Activated naive CD8-positive, alpha-beta T cell treated with anti-CD3 and anti-CD28 coated beads, Interleukin-2, amount 10 ng/mL, durations not matched to agents 7 days and 5 days (primary cell): ENCODE results near the gene SHC1. TPM values are rescaled to one million over a fixed set of nuclear protein-coding genes. Genes with fewer than 3 reads are reported as not detected.

Experiments
- ATAC-seq: fragments of 150-1000 bp; cut with Tn5 transposase; one replicate; pipeline ENCODE4 v1.10.0; 2021; ENCODE audit warnings: low read depth, moderate library complexity
- POLR2A ChIA-PET: fragments of 350-600 bp; sonication (Branson Sonifier 250); formaldehyde crosslinking; loops from one replicate; lab custom pipeline; 2021; ENCODE audit warnings: antibody characterized with exemption; lab: Charles Lee
- DNase-seq: peaks from one replicate; pipeline ENCODE4 v3.0.0; 2021
- H3K27ac Mint-ChIP-seq: one replicate; pipeline ENCODE4 v1.8.0; 2022; ENCODE audit warnings: mild to moderate bottlenecking, mixed read lengths
- H3K27me3 Mint-ChIP-seq: one replicate; pipeline ENCODE4 v1.8.0; 2022; ENCODE audit warnings: mild to moderate bottlenecking, moderate library complexity, mixed read lengths
- H3K36me3 Mint-ChIP-seq: one replicate; pipeline ENCODE4 v1.8.0; 2021; ENCODE audit warnings: mild to moderate bottlenecking, mixed read lengths
- H3K4me1 Mint-ChIP-seq: one replicate; pipeline ENCODE4 v1.8.0; 2021; ENCODE audit warnings: mixed read lengths
- H3K4me3 Mint-ChIP-seq: one replicate; pipeline ENCODE4 v1.8.0; 2022; ENCODE audit warnings: mild to moderate bottlenecking, moderate library complexity, mixed read lengths
- H3K9me3 Mint-ChIP-seq: one replicate; pipeline ENCODE4 v1.8.0; 2021; ENCODE audit warnings: mixed read lengths
- total RNA-seq, 2 experiments: library from RNA; stranded (reverse); gene quantifications; one replicate each; pipeline ENCODE4 v1.2.3, GENCODE V29; 2021

The SHC1 gene, protein sequence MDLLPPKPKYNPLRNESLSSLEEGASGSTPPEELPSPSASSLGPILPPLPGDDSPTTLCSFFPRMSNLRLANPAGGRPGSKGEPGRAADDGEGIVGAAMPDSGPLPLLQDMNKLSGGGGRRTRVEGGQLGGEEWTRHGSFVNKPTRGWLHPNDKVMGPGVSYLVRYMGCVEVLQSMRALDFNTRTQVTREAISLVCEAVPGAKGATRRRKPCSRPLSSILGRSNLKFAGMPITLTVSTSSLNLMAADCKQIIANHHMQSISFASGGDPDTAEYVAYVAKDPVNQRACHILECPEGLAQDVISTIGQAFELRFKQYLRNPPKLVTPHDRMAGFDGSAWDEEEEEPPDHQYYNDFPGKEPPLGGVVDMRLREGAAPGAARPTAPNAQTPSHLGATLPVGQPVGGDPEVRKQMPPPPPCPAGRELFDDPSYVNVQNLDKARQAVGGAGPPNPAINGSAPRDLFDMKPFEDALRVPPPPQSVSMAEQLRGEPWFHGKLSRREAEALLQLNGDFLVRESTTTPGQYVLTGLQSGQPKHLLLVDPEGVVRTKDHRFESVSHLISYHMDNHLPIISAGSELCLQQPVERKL
- total RNA-seq: 10 to 100 TPM; 67.4 to 72.3 TPM

- Mint-ChIP-seq H3K36me3 (peaks cover 19% of the 10 kb centered on the region), H3K4me1 (peaks cover 34% of the 10 kb centered on the region), H3K4me3 (peak within 1 kb of the TSS; percentile 18), H3K27ac (peak within 1 kb of the TSS; percentile 64), H3K27me3 (no peaks in the 10 kb centered on the region), H3K9me3 (no peaks in the 10 kb centered on the region)
- DNase-seq (no peak), ATAC-seq (no peak)
- POLR2A ChIA-PET: interaction anchor here (0.6 to 1.8 kb wide), 6 partner anchors 11 to 80 kb away, joined by 3 to 9 read pairs (median 5); partner anchors contain the start of genes FLAD1, PBXIP1 and PMVK
Observed at GRCh38 chr1:154970631-154971340, at the start of gene SHC1. TSS of gene SHC1 (minus strand) at chr1:154970747. CDS start at chr1:154970526, 221 bp downstream.

DNA sequence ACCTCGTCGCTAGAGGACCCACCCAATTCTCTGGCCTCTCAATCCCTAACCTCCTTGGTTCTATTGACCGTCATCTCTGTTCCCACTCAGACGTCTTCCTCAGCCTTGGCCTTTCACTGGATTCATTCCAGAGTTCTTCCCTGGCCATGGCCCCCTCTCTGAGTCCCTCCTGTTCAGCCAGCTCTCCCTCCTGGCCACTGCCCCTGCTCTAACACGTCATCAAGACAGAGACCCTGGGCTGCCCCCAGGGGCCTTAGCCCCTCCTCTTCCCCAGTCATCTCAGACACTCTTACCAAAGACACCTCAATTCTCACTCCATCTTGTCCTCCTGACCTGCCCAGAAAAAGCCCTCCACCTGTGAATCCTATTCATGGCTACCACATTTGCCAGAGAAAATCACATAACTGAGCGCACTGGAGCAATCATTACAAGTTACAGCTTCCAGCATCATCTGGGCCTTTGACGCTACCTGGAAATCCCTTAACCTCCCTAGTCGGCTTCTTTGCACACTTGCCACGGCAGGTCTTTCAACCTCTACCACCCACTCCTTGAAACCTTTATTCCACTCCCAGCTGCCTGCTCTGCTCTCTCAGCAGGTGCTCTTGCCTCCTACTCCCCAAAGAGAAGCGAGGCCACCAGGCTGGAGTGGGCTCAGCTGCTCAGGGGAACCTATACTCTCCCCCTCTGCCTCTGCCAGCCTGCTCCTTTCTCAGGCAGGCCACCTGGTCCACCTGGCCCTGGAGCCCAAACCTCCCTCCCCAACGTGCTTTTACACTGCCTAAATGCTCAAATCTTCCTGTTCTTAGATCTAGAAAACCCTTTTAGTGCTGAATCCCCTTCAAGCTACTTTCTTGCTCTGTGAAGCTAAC lies 49.1 kb upstream of the SHC1 start:
- ATAC-seq (no peak), DNase-seq (no peak)
- no peak overlapping the region for H3K4me3 Mint-ChIP-seq
- POLR2A ChIA-PET: interaction anchor here (0.8 to 1.2 kb wide), 4 partner anchors 9 to 68 kb away, joined by 3 to 9 read pairs (median 4); partner anchors contain the start of genes CKS1B and PBXIP1
- H3K27me3 Mint-ChIP-seq: peaks cover 7% of the 10 kb centered on the region
- peaks cover 13% of the 10 kb centered on the region for H3K36me3 Mint-ChIP-seq
- no peaks in the 10 kb centered on the region for H3K9me3 Mint-ChIP-seq
- H3K4me1 Mint-ChIP-seq: peaks cover 25% of the 10 kb centered on the region
- H3K27ac Mint-ChIP-seq: no peak overlapping the region

GRCh38 chr1:155018617-155019348 lies 48.2 kb upstream of the SHC1 start:
- ATAC-seq (no peak), DNase-seq (no peak)
- Mint-ChIP-seq H3K27ac (no peak overlapping the region), H3K4me3 (no peak overlapping the region), H3K4me1 (peaks cover 29% of the 10 kb centered on the region), H3K36me3 (peaks cover 14% of the 10 kb centered on the region), H3K9me3 (no peaks in the 10 kb centered on the region), H3K27me3 (peaks cover 5% of the 10 kb centered on the region)
- POLR2A ChIA-PET: interaction anchor here (1.2 kb wide), 1 partner anchor 63 kb away, joined by 4 read pairs; the partner anchor contains the start of gene PBXIP1

- POLR2A ChIA-PET: interaction anchor here (0.6 to 3.5 kb wide), 8 partner anchors 11 to 82 kb away, joined by 3 to 18 read pairs (median 10); partner anchors contain the start of genes CKS1B, FLAD1, PBXIP1 and PMVK
- peaks cover 36% of the 10 kb centered on the region for H3K4me1 Mint-ChIP-seq
- peak overlapping the region; percentile 74 for H3K4me3 Mint-ChIP-seq
- H3K9me3 Mint-ChIP-seq: no peaks in the 10 kb centered on the region
- peaks cover 16% of the 10 kb centered on the region for H3K36me3 Mint-ChIP-seq
- H3K27ac Mint-ChIP-seq: peak overlapping the region; percentile 70
- H3K27me3 Mint-ChIP-seq: peaks cover 5% of the 10 kb centered on the region
- no peak for DNase-seq
- ATAC-seq: peak; percentile 30
Observed at GRCh38 chr1:155017946-155018316, 47.4 kb upstream of the SHC1 start.

DNA sequence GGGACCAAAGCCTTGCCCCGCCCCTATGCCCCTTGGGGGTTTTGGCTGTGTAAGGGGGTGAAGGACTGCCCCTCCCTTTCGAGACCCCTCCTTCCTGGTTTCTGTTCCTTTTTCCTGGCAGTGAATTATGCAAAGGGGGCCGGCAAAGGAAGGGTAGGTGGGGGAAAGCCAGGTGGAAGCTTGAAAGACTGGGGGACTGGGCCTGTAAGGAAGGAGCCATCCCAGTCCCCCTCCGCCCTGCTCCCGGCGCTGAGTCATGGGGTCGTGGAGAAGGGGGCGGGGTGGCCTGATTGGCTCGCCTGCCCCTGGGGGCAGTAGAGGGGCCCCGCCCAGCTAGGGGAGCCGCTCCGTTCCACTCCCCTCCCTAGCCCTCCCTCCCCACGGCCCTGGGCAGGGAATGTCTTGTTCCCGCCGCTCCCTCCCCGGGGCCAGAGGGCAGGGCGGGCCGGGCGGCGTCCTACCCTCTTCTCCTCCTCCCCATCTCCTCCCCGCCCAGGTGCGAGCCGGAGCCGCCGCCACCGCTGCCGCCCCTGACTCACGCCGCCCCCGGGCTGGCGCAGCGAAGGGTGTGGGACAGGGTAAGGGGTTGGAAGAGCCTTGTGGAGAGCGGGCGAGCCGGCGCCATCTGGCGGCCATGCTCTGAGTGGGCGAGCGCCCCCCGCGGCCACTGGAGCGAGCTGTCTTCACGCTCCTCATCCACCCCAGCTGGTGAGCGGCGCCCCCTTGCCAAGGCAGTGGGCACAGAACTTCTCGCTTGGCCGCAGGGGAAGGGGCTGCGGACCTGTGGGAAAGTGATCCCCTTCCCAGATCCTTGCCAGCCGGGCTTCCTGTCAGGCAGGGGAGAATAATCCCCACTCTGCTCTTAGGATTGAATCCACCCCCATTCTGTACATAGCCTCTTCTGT lies 46.7 kb upstream of the SHC1 start:
- H3K36me3 Mint-ChIP-seq: peaks cover 18% of the 10 kb centered on the region
- DNase-seq (peak; percentile 92), ATAC-seq (peak; percentile 98)
- POLR2A ChIA-PET: interaction anchor here (0.6 to 3.5 kb wide), 9 partner anchors 11 to 81 kb away, joined by 3 to 18 read pairs (median 9); partner anchors contain the start of genes CKS1B, FLAD1, PBXIP1 and PMVK
- peak overlapping the region; percentile 74 for H3K4me3 Mint-ChIP-seq
- H3K27me3 Mint-ChIP-seq: peaks cover 5% of the 10 kb centered on the region
- peaks cover 42% of the 10 kb centered on the region for H3K4me1 Mint-ChIP-seq
- no peaks in the 10 kb centered on the region for H3K9me3 Mint-ChIP-seq
- peak overlapping the region; percentile 70 for H3K27ac Mint-ChIP-seq

GRCh38 chr1:155016231-155016831 lies 45.8 kb upstream of the SHC1 start:
- Mint-ChIP-seq H3K4me1 (peaks cover 43% of the 10 kb centered on the region), H3K4me3 (peak overlapping the region; percentile 35), H3K27me3 (peaks cover 5% of the 10 kb centered on the region), H3K27ac (peak overlapping the region; percentile 45), H3K36me3 (peaks cover 18% of the 10 kb centered on the region), H3K9me3 (no peaks in the 10 kb centered on the region)
- POLR2A ChIA-PET: interaction anchor here (1.0 to 3.5 kb wide), 11 partner anchors 10 to 80 kb away, joined by 3 to 18 read pairs (median 6); partner anchors contain the start of genes CKS1B, FLAD1, PBXIP1 and PMVK
- no peak for ATAC-seq
- DNase-seq: no peak

DNA sequence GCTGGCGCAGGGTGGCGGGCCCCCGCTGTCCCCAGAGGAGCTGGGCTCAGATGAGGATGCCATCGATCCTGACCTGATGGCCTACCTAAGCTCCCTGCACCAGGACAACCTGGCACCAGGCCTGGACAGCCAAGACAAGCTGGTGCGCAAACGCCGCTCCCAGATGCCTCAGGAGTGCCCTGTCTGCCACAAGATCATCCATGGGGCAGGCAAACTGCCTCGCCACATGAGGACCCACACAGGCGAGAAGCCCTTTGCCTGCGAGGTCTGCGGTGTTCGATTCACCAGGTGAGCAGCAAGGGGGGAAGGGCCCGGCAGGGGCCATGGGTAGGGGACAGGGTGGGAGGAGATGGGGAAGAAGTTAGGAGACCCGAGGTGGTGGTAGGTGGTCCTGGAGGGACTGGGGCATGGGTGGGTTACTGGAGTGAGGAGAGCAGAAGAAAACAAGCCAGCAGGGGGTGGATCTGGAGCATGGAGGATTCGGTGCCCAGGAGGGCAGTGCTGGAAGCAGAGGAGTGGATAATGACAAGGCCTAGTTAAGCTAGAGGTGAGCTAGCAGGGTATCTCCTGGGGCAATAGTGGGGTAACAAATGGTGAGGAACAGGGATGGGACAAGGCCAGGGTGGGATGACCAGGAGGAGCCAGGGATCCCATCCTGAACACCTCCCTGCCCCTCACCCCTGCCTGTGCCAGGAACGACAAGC lies 45.1 kb upstream of the SHC1 start:
- POLR2A ChIA-PET: interaction anchor here (1.0 to 3.5 kb wide), 7 partner anchors 9 to 55 kb away, joined by 3 to 18 read pairs (median 6); partner anchors contain the start of genes CKS1B, FLAD1 and PYGO2
- Mint-ChIP-seq H3K36me3 (peaks cover 18% of the 10 kb centered on the region), H3K27ac (peak overlapping the region; percentile 60), H3K27me3 (peaks cover 5% of the 10 kb centered on the region), H3K4me1 (peaks cover 48% of the 10 kb centered on the region), H3K9me3 (no peaks in the 10 kb centered on the region), H3K4me3 (peak overlapping the region; percentile 35)
- DNase-seq (no peak), ATAC-seq (no peak)

GRCh38 chr1:155014709-155015508 lies 44.4 kb upstream of the SHC1 start:
- DNase-seq (no peak), ATAC-seq (no peak)
- Mint-ChIP-seq H3K9me3 (no peaks in the 10 kb centered on the region), H3K36me3 (peaks cover 16% of the 10 kb centered on the region), H3K27ac (no peak overlapping the region), H3K4me1 (peaks cover 54% of the 10 kb centered on the region), H3K27me3 (peaks cover 2% of the 10 kb centered on the region), H3K4me3 (no peak overlapping the region)
- POLR2A ChIA-PET: interaction anchor here (0.7 to 3.5 kb wide), 5 partner anchors 9 to 40 kb away, joined by 3 to 18 read pairs (median 6); partner anchors contain the start of genes CKS1B and FLAD1

GRCh38 chr1:155013632-155014031 lies 43.1 kb upstream of the SHC1 start:
- Mint-ChIP-seq H3K27me3 (no peaks in the 10 kb centered on the region), H3K4me1 (peaks cover 58% of the 10 kb centered on the region), H3K36me3 (peaks cover 14% of the 10 kb centered on the region), H3K27ac (peak overlapping the region; percentile 56), H3K4me3 (peak overlapping the region; percentile 58), H3K9me3 (no peaks in the 10 kb centered on the region)
- DNase-seq (no peak), ATAC-seq (no peak)
- POLR2A ChIA-PET: interaction anchor here (0.6 to 1.6 kb wide), 3 partner anchors 10 to 74 kb away, joined by 3 to 4 read pairs (median 3); no protein-coding TSS in a partner anchor
